ENCODE measurements around the gene RPS6KB1.

DNA sequence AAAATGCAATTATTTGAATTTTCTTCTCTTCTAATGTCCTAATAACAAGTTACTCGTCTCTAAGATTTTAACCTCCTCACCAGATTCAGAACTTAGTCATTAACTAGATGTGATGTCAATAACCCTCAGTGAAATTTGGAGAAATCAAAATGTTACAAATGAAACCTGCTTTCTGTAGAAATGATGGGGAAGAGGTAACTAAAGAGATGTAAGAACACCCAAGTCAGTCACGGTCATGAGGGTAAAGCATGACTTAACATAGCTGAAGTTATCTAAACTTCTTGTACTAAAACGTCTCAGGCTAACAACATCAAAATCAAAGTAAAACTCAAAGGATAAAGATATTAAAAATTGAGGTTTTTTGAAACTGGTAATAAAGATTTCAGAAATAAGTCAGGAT is 61.9 kb downstream of the RPS6KB1 start:
- TF ChIP-seq CTCF (conservative IDR thresholded peaks at IDR 0.05 in 1 of 2, IDR thresholded peaks at IDR 0.05 in 1 of 2; ENCODE audit: extremely low read depth in 1 of 2, insufficient read depth in 1 of 2, low read depth in 1 of 2, low read length in 2 of 2) (no peak), EZH2 (IDR thresholded peaks at IDR 0.05; ENCODE audit: borderline replicate concordance, low read length) (no peak)
